GM23248 (cell line): Measurements from ENCODE around the gene SIK3. TPM values are rescaled to one million over a fixed set of nuclear protein-coding genes. Genes with fewer than 3 reads are reported as not detected.

Experiments used
- DNase-seq: peaks from one replicate; pipeline ENCODE4 v3.0.0-alpha.2; 2015
- H2AFZ ChIP-seq: fragments of 200-600 bp; sonication (generic); 2 replicates; pipeline ENCODE4 v1.6.1; 2016; ENCODE audit warnings: antibody characterized with exemption
- H3F3A ChIP-seq: fragments of 200-600 bp; sonication (generic); 2 replicates; pipeline ENCODE4 v1.6.1; 2016; ENCODE audit warnings: mild to moderate bottlenecking, antibody characterized with exemption, mixed run types; ENCODE audit not compliant: insufficient read depth
- H3K27ac ChIP-seq: fragments of 200-600 bp; sonication (generic); 2 replicates; pipeline ENCODE4 v1.5.1; 2016; ENCODE audit warnings: mild to moderate bottlenecking
- H3K27me3 ChIP-seq: fragments of 200-600 bp; sonication (generic); replicated peaks from 2 replicates; pipeline ENCODE4 v1.6.1; 2016; ENCODE audit warnings: mild to moderate bottlenecking; ENCODE audit not compliant: insufficient read depth
- H3K36me3 ChIP-seq: fragments of 200-600 bp; sonication (generic); 2 replicates; pipeline ENCODE4 v1.6.1; 2016; ENCODE audit warnings: low read depth, mild to moderate bottlenecking
- H3K4me1 ChIP-seq: fragments of 200-600 bp; sonication (generic); 2 replicates; pipeline ENCODE4 v1.6.1; 2016; ENCODE audit warnings: mild to moderate bottlenecking; ENCODE audit not compliant: insufficient read depth
- H3K4me2 ChIP-seq: fragments of 200-600 bp; sonication (generic); one replicate; pipeline ENCODE4 v1.6.1; 2016; ENCODE audit warnings: mild to moderate bottlenecking; ENCODE audit not compliant: unreplicated experiment
- H3K4me3 ChIP-seq: fragments of 200-600 bp; sonication (generic); 2 replicates; pipeline ENCODE4 v1.5.1; 2016; ENCODE audit warnings: mild to moderate bottlenecking
- H3K79me2 ChIP-seq: fragments of 200-600 bp; sonication (generic); 2 replicates; pipeline ENCODE4 v1.6.1; 2016; ENCODE audit warnings: mild to moderate bottlenecking; ENCODE audit not compliant: insufficient read depth
- H3K9ac ChIP-seq: fragments of 200-600 bp; sonication (generic); 2 replicates; pipeline ENCODE4 v1.6.1; 2016; ENCODE audit warnings: mild to moderate bottlenecking
- H3K9me2 ChIP-seq: fragments of 200-600 bp; sonication (generic); 2 replicates; pipeline ENCODE4 v1.6.1; 2016; ENCODE audit warnings: mixed run types, mild to moderate bottlenecking, moderate library complexity; ENCODE audit not compliant: insufficient read depth
- H3K9me3 ChIP-seq: fragments of 200-600 bp; sonication (generic); one replicate; pipeline ENCODE4 v1.6.1; 2017; ENCODE audit warnings: low read depth
- H4K20me1 ChIP-seq: fragments of 200-600 bp; sonication (generic); 2 replicates; pipeline ENCODE4 v1.6.0; 2016; ENCODE audit not compliant: insufficient read depth
- EZH2 ChIP-seq: fragments of 200-600 bp; sonication (generic); IDR thresholded peaks from 2 replicates; pipeline ENCODE4 v1.6.1; 2018; ENCODE audit warnings: antibody characterized with exemption, mild to moderate bottlenecking; ENCODE audit not compliant: insufficient read depth, poor library complexity, severe bottlenecking
- EZH2phosphoT487 ChIP-seq: fragments of 200-600 bp; sonication (generic); IDR thresholded peaks from 2 replicates; pipeline ENCODE4 v1.6.1; 2018; ENCODE audit warnings: antibody characterized with exemption, moderate library complexity, mild to moderate bottlenecking, low read depth; ENCODE audit not compliant: insufficient read depth
- WGBS, 2 experiments: methylation state at CpG; one replicate each; pipeline ENCODE4 v1.1.6; 2015 to 2017; ENCODE audit warnings: low lambda C conversion rate in 2 of 2, low coverage in 1 of 2; ENCODE audit errors: missing lambda C conversion rate in 2 of 2; 5-methylcytosine and 5-hydroxymethylcytosine counted together
- in situ Hi-C: fragments of 300-500 bp; cut with MboI; formaldehyde crosslinking; loops from 2 replicates; pipeline ENCODE4 v1.15.0; 2020
- polyA plus RNA-seq: library from polyadenylated mRNA; unstranded; fragments of >200 nt; fragmentation: Nextera tagmentation; extraction: Ambion mirVana; gene quantifications from 2 replicates; pipeline ENCODE4 v1.2.1, GENCODE V29; 2016
- total RNA-seq: library from RNA; depleted of rRNA; stranded (reverse); fragments of >200 nt; shearing (Covaris generic); gene quantifications from 2 replicates; pipeline ENCODE4 v1.2.3, GENCODE V29; 2014

The SIK3 gene
- total and polyA plus RNA-seq, 2 experiments from 2014 or later = 4.2 to 15.5 TPM

- Histone ChIP-seq H3K9me3 (no peaks in the 10 kb centered on the region), H3K36me3 (no peaks in the 10 kb centered on the region), H3K27ac (no peak overlapping the region), H2AFZ (no peak overlapping the region), H3K4me2 (no peak overlapping the region), H3K9me2 (no peaks in the 10 kb centered on the region), H3K4me3 (no peak overlapping the region), H3K79me2 (no peaks in the 10 kb centered on the region), H3K9ac (no peak overlapping the region), H4K20me1 (no peaks in the 10 kb centered on the region), H3K4me1 (peaks cover 5% of the 10 kb centered on the region; the same call in 1 of the 2 replicates), H3F3A (no peaks in the 10 kb centered on the region), H3K27me3 (no peaks in the 10 kb centered on the region)
- in situ Hi-C loops = no loop called here
- 75% methylated on average over 12 to 13 of the region's 13 CpGs for WGBS, 2 experiments
- TF ChIP-seq EZH2 = no peak
- no peak for TF ChIP-seq EZH2phosphoT487
- DNase-seq = no peak
Measured at GRCh38 chr11:116832350-116833290, 265.6 kb downstream of the SIK3 start.

- no peak for DNase-seq
- H3K79me2 ChIP-seq = no peaks in the 10 kb centered on the region
- no peak overlapping the region for H3K4me3 ChIP-seq
- no peak overlapping the region for H3K27ac ChIP-seq
- H3K27me3 ChIP-seq = no peaks in the 10 kb centered on the region
- no peak overlapping the region for H3K4me2 ChIP-seq
- TF ChIP-seq EZH2 = no peak
- no peak for TF ChIP-seq EZH2phosphoT487
- WGBS, 2 experiments = 85 to 89% methylated on average over 7 of the region's 7 CpGs
- no peaks in the 10 kb centered on the region for H3K9me2 ChIP-seq
- H4K20me1 ChIP-seq = no peaks in the 10 kb centered on the region
- H3K4me1 ChIP-seq = peaks cover 5% of the 10 kb centered on the region; the same call in 1 of the 2 replicates
- H3F3A ChIP-seq = no peaks in the 10 kb centered on the region
- no peaks in the 10 kb centered on the region for H3K9me3 ChIP-seq
- H3K9ac ChIP-seq = no peak overlapping the region
- no peaks in the 10 kb centered on the region for H3K36me3 ChIP-seq
- H2AFZ ChIP-seq = no peak overlapping the region
- in situ Hi-C loops = no loop called here
Measured at GRCh38 chr11:116831790-116832349, 266.4 kb downstream of the SIK3 start.

GRCh38 chr11:116830184-116830912 is 267.9 kb downstream of the SIK3 start:
- no peaks in the 10 kb centered on the region for H3K9me2 ChIP-seq
- H3K4me3 ChIP-seq = no peak overlapping the region
- no peak for DNase-seq
- WGBS, 2 experiments = 90 to 97% methylated on average over 12 to 17 of the region's 17 CpGs
- in situ Hi-C loops = no loop called here
- H3K4me2 ChIP-seq = no peak overlapping the region
- H3K27me3 ChIP-seq = no peaks in the 10 kb centered on the region
- H2AFZ ChIP-seq = no peak overlapping the region
- H3K9ac ChIP-seq = no peak overlapping the region
- H3K27ac ChIP-seq = no peak overlapping the region
- no peaks in the 10 kb centered on the region for H3K79me2 ChIP-seq
- no peak for TF ChIP-seq EZH2
- no peak for TF ChIP-seq EZH2phosphoT487
- no peaks in the 10 kb centered on the region for H3F3A ChIP-seq
- H3K9me3 ChIP-seq = no peaks in the 10 kb centered on the region
- H3K4me1 ChIP-seq = 0 out of 2 replicates have a peak, but pooled peaks cover 2% of the 10 kb centered on the region
- H4K20me1 ChIP-seq = no peaks in the 10 kb centered on the region
- no peaks in the 10 kb centered on the region for H3K36me3 ChIP-seq

GRCh38 chr11:116829525-116830183 is 268.6 kb downstream of the SIK3 start, which contains the start of gene APOC3:
TSS of gene APOC3 (plus strand) at chr11:116829907. CDS start at chr11:116830583, 676 bp downstream.
- no peak for TF ChIP-seq EZH2phosphoT487
- no peak for TF ChIP-seq EZH2
- in situ Hi-C loops = no loop called here
- Histone ChIP-seq H3K9me3 (no peaks in the 10 kb centered on the region), H3K4me2 (no peak within 1 kb of the TSS), H3F3A (no peaks in the 10 kb centered on the region), H3K9ac (no peak within 1 kb of the TSS), H3K4me1 (no peaks in the 10 kb centered on the region), H4K20me1 (no peaks in the 10 kb centered on the region), H3K79me2 (no peaks in the 10 kb centered on the region), H3K27ac (no peak within 1 kb of the TSS), H3K36me3 (no peaks in the 10 kb centered on the region), H2AFZ (no peak within 1 kb of the TSS), H3K4me3 (no peak within 1 kb of the TSS), H3K9me2 (no peaks in the 10 kb centered on the region), H3K27me3 (no peaks in the 10 kb centered on the region)
- DNase-seq = peak; percentile 61
- 67 to 72% methylated on average over 9 of the region's 9 CpGs for WGBS, 2 experiments
